Caco-2 (cell line): ENCODE data around the gene BMPR1B. TPM values are rescaled to one million over a fixed set of nuclear protein-coding genes. Genes with fewer than 3 reads are reported as not detected.

Experiments used
- BruUV-seq: library from RNA; stranded (reverse); fragments of 400-500 nt; replicated peaks from 2 replicates; lab custom pipeline; 2021; lab: Mats Ljungman, UMichigan
- CTCF ChIA-PET: fragments of 300-600 bp; sonication (Branson Sonifier 250); formaldehyde crosslinking; loops from one replicate; lab custom pipeline; 2022; ENCODE audit warnings: antibody characterized with exemption; lab: Charles Lee
- POLR2A ChIA-PET: fragments of 300-600 bp; sonication (Branson Sonifier 250); formaldehyde crosslinking; loops from one replicate; lab custom pipeline; 2022; ENCODE audit warnings: antibody characterized with exemption; lab: Charles Lee
- DNase-seq, 2 experiments: peaks; one replicate each; pipeline versions ENCODE4 v3.0.0 to v3.0.0-alpha.2; 2020 to 2022
- H3K27me3 ChIP-seq: replicated peaks from 2 replicates; pipeline ENCODE4 v1.6.0; 2011; ENCODE audit warnings: low read length; ENCODE audit not compliant: control insufficient read depth, insufficient read depth
- H3K36me3 ChIP-seq: 2 replicates; pipeline ENCODE4 v1.5.1; 2011; ENCODE audit warnings: low read length; ENCODE audit not compliant: control insufficient read depth, insufficient read depth
- H3K4me1 ChIP-seq: fragments of 250-450 bp; sonication (Bioruptor Pico); 2 replicates; pipeline ENCODE4 v1.5.1; 2020; ENCODE audit warnings: mild to moderate bottlenecking
- H3K4me3 ChIP-seq: 2 replicates; pipeline ENCODE4 v1.5.1; 2011; ENCODE audit warnings: low read depth, mild to moderate bottlenecking, control low read depth, low read length
- H3K9me3 ChIP-seq: fragments of 250-450 bp; sonication (Bioruptor Pico); 2 replicates; pipeline ENCODE4 v1.5.1; 2020; ENCODE audit warnings: mild to moderate bottlenecking, moderate library complexity
- H3K27ac Mint-ChIP-seq: one replicate; pipeline ENCODE4 v1.8.0; 2022; ENCODE audit warnings: mixed read lengths; ENCODE audit not compliant: unreplicated experiment
- H3K27me3 Mint-ChIP-seq: one replicate; pipeline ENCODE4 v1.8.0; 2022; ENCODE audit warnings: mixed read lengths; ENCODE audit not compliant: insufficient read depth, unreplicated experiment
- H3K36me3 Mint-ChIP-seq: one replicate; pipeline ENCODE4 v1.8.0; 2022; ENCODE audit warnings: mild to moderate bottlenecking, mixed read lengths; ENCODE audit not compliant: insufficient read depth, unreplicated experiment
- H3K4me1 Mint-ChIP-seq: one replicate; pipeline ENCODE4 v1.8.0; 2022; ENCODE audit warnings: low read depth, mixed read lengths; ENCODE audit not compliant: unreplicated experiment
- H3K4me3 Mint-ChIP-seq: one replicate; pipeline ENCODE4 v1.8.0; 2022; ENCODE audit warnings: mild to moderate bottlenecking, moderate library complexity, mixed read lengths; ENCODE audit not compliant: unreplicated experiment
- H3K9me3 Mint-ChIP-seq: one replicate; pipeline ENCODE4 v1.8.0; 2022; ENCODE audit warnings: mixed read lengths; ENCODE audit not compliant: unreplicated experiment
- intact Hi-C: fragments of 100-400 bp; cut with micrococcal nuclease; formaldehyde crosslinking; loops from one replicate; pipeline ENCODE4 v1.10.0; 2022; ENCODE audit not compliant: unreplicated experiment
- total RNA-seq: library from RNA; stranded (reverse); gene quantifications from 2 replicates; pipeline ENCODE4 v1.2.3, GENCODE V29; 2022
- TF ChIP-seq, protein P1 (sequence below), 2 experiments: fragments of 200-600 bp in 1 of 2; IDR thresholded peaks; 1 replicate in 1 of 2; 2 replicates in 1 of 2; pipeline versions ENCODE4 v1.5.1 to v1.8.0; 2011 to 2022; ENCODE audit warnings: antibody characterized with exemption in 1 of 2, control low read depth in 1 of 2, inconsistent platforms in 1 of 2, low read depth in 1 of 2, low read length in 1 of 2, mild to moderate bottlenecking in 1 of 2, moderate library complexity in 1 of 2; ENCODE audit not compliant: insufficient read depth in 1 of 2, severe bottlenecking in 1 of 2, unreplicated experiment in 1 of 2

Gene BMPR1B
- total RNA-seq, 1 experiment from 2014 or later = 8.7 TPM

DNA sequence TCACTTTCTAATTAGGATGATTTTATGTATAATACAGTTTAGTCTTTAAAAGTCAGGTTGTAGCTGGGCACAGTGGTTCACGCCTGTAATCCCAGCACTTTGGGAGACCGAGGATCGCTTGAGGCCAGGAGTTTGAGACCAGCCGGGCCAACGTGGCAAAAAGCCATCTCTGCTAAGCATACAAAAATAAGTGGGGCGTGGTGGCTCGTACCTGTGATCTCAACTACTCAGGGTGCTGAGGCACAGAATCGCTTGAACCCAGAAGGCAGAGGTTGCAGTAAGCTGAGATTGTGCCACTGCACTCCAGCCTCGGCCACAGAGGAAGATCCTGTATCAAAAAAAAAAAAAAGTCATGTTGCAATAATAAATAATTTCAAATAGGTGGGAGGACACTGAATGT is 364.2 kb downstream of the BMPR1B start:
- Histone ChIP-seq H3K36me3 (no peaks in the 10 kb centered on the region), H3K4me1 (0 out of 2 replicates have a peak, but pooled peaks cover 4% of the 10 kb centered on the region), H3K4me3 (no peak overlapping the region), H3K9me3 (no peaks in the 10 kb centered on the region), H3K27me3 (no peaks in the 10 kb centered on the region)
- Mint-ChIP-seq H3K27ac (no peak overlapping the region), H3K4me1 (no peaks in the 10 kb centered on the region), H3K9me3 (no peaks in the 10 kb centered on the region), H3K4me3 (no peak overlapping the region), H3K27me3 (no peaks in the 10 kb centered on the region), H3K36me3 (no peaks in the 10 kb centered on the region)
- intact Hi-C loops = no loop called here
- DNase-seq = no peak
- TF ChIP-seq, protein P1, sequence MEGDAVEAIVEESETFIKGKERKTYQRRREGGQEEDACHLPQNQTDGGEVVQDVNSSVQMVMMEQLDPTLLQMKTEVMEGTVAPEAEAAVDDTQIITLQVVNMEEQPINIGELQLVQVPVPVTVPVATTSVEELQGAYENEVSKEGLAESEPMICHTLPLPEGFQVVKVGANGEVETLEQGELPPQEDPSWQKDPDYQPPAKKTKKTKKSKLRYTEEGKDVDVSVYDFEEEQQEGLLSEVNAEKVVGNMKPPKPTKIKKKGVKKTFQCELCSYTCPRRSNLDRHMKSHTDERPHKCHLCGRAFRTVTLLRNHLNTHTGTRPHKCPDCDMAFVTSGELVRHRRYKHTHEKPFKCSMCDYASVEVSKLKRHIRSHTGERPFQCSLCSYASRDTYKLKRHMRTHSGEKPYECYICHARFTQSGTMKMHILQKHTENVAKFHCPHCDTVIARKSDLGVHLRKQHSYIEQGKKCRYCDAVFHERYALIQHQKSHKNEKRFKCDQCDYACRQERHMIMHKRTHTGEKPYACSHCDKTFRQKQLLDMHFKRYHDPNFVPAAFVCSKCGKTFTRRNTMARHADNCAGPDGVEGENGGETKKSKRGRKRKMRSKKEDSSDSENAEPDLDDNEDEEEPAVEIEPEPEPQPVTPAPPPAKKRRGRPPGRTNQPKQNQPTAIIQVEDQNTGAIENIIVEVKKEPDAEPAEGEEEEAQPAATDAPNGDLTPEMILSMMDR (IDR thresholded peaks at IDR 0.05; ENCODE audit: insufficient read depth in 1 of 2, low read depth in 1 of 2, low read length in 1 of 2, severe bottlenecking in 1 of 2, unreplicated experiment in 1 of 2) = no peak
- ChIA-PET POLR2A (no interaction called here), CTCF (no interaction called here)
- BruUV-seq = no TSS peak

DNA sequence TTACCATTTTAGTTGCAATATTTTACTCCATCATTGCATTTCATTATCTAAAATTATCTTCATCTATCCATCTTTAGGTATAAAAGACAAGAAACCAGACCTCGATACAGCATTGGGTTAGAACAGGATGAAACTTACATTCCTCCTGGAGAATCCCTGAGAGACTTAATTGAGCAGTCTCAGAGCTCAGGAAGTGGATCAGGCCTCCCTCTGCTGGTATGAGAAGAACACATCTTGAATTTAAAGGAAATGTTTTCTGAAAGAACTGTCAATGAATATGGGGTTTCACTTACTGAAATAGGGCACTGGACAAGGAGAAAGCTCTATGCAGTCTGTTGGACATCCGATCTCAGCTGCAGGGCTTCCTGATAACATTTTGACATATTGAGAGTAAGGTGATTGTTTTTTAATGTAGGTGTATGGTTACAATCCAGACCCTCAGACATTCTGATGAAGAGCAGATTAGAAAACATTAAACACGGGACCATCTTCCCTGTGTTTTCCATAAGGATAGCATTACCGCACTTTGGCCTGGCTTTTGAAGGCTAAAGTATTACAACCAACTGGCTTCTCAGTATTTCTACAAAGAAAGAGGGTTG is 367.2 kb downstream of the BMPR1B start:
- peak in 1 of 2 experiments; percentile 43 for DNase-seq
- Mint-ChIP-seq H3K27me3 (no peaks in the 10 kb centered on the region), H3K36me3 (no peaks in the 10 kb centered on the region), H3K4me3 (no peak overlapping the region), H3K9me3 (no peaks in the 10 kb centered on the region), H3K27ac (no peak overlapping the region), H3K4me1 (no peaks in the 10 kb centered on the region)
- Histone ChIP-seq H3K9me3 (no peaks in the 10 kb centered on the region), H3K4me1 (no peaks in the 10 kb centered on the region), H3K27me3 (no peaks in the 10 kb centered on the region), H3K4me3 (no peak overlapping the region), H3K36me3 (no peaks in the 10 kb centered on the region)
- POLR2A ChIA-PET = no interaction called here
- intact Hi-C loops = loop anchor here (1.0 kb wide), 1 partner anchor 504 kb away; no protein-coding TSS in a partner anchor
- CTCF ChIA-PET = interaction anchor here (0.7 to 1.0 kb wide), 3 partner anchors 20 to 120 kb away, joined by 3 read pairs; no protein-coding TSS in a partner anchor
- no TSS peak for BruUV-seq
- TF ChIP-seq, protein P1 (IDR thresholded peaks at IDR 0.05; ENCODE audit: insufficient read depth in 1 of 2, low read depth in 1 of 2, low read length in 1 of 2, severe bottlenecking in 1 of 2, unreplicated experiment in 1 of 2) = peak; percentile 56 to 58

DNA sequence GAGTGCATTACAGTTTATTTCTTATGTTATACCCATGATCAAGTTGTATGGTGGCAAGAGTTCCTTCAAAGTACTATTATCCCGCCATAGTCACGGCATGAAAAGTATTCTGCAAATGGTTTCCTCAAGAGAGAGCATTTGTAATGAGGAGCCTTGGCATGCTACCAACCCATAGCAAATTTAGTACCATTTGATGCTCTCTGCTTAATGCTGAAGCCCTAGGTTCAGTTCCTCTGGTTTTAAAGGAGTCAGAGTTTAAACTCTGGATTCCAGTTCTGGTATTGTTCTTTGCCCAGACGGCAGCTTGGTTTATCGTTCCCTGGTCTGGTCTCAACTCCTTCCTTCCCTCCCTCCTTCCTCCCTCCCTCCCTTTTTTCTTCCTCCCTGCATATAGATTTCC is 371.3 kb downstream of the BMPR1B start:
- Histone ChIP-seq H3K9me3 (no peaks in the 10 kb centered on the region), H3K27me3 (no peaks in the 10 kb centered on the region), H3K4me3 (no peak overlapping the region), H3K4me1 (no peaks in the 10 kb centered on the region), H3K36me3 (no peaks in the 10 kb centered on the region)
- H3K9me3 Mint-ChIP-seq = no peaks in the 10 kb centered on the region
- H3K4me1 Mint-ChIP-seq = no peaks in the 10 kb centered on the region
- no peak for DNase-seq
- H3K27me3 Mint-ChIP-seq = no peaks in the 10 kb centered on the region
- BruUV-seq = no TSS peak
- no peak overlapping the region for H3K4me3 Mint-ChIP-seq
- CTCF ChIA-PET = no interaction called here
- intact Hi-C loops = no loop called here
- TF ChIP-seq, protein P1 (IDR thresholded peaks at IDR 0.05; ENCODE audit: insufficient read depth in 1 of 2, low read depth in 1 of 2, low read length in 1 of 2, severe bottlenecking in 1 of 2, unreplicated experiment in 1 of 2) = no peak
- no peak overlapping the region for H3K27ac Mint-ChIP-seq
- H3K36me3 Mint-ChIP-seq = peaks cover 7% of the 10 kb centered on the region
- POLR2A ChIA-PET = no interaction called here
